GM21360 (cell line): ENCODE results near the gene SEMA3C.
A peak's percentile ranks its signal among the peaks of the same experiment; 100 is the strongest.

ENCODE experiments used
- ATAC-seq: cut with Tn5 transposase; IDR thresholded peaks from one replicate; pipeline ENCODE4 v1.9.1; 2021; ENCODE audit warnings: mild to moderate bottlenecking, moderate library complexity; ENCODE audit not compliant: unreplicated experiment

SEMA3C gene

DNA sequence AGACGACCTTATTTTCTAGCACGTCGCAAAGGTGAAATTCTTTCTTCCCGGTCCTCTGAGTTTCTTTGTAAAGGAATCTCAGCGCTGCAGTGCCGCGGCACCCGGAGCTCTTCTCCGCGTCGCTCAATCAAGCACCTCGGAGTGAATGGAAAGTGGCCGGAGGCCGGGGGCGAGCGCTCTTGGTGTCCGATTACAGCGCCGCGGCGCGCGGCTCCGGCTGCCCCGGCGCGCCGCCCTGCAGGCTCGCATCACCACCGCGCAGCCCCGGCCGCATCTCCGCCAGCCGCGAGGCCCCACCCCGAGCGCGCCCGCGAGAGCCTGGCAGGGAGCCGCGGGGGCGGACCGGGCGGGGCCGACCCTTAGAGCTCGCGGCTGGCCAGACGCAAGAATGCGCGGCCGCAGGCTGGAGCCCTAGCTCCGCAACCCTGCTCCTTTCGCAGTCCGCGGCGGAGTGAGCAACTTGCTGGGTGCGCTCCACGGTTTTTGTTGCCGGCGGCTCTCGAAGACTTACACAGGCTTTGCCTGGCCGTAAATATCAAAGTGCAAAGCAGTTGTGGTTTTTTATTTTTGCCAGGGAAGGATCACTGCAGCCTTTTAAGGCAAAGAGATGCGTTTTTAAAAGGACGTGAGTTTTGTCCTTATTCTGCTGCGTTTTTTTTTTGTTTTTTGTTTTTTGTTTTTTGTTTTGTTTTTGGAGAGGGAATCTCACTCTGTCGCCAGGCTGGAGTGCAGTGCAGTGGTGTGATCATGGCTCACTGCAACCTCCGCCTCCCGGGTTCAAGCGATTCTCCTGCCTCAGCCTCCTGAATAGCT, at the start of gene SEMA3C:
Gene SEMA3C (minus strand): TSS at position 143 of the 813 bp plus-strand sequence. CDS start 2,270 bp downstream, outside the sequence.
- peak; percentile 84 for ATAC-seq

DNA sequence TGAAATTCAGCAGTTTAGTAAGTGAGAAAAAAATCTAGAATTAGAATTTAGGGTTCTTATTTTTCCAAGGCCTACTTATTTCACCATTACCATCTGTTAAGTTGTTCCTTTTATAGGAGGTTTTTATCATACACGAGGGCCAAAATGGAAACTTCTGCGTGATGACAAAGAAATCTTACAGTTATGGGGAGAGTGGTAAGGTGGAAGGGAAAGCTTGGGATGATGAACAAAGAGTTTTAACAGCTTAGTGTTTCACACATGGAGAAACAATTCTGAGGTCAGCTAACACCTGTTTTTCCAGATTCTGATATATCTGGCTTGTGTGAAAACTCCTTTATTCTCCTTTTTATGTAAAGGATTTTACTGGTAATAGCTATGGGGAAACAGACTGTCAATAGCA, 49.8 kb upstream of the SEMA3C start:
- ATAC-seq: no peak

DNA sequence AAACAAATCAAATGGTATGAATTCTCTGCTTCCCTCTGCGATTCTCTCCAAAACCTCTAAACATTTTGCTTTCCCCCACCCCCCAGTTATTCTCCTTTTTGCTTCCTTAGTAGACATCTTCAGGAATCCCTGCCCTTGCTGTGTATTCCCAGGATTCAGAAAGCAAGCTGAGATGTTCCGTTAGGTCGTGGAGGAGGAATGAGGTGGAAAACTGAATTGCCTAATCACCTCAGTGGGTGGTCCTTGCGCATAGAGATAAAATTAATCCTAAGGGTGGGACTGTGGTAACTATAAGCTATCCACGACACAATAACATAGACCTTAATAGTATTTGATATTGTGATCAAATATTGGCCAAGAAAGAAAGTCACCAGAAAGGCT, 49.1 kb upstream of the SEMA3C start:
- no peak for ATAC-seq

DNA sequence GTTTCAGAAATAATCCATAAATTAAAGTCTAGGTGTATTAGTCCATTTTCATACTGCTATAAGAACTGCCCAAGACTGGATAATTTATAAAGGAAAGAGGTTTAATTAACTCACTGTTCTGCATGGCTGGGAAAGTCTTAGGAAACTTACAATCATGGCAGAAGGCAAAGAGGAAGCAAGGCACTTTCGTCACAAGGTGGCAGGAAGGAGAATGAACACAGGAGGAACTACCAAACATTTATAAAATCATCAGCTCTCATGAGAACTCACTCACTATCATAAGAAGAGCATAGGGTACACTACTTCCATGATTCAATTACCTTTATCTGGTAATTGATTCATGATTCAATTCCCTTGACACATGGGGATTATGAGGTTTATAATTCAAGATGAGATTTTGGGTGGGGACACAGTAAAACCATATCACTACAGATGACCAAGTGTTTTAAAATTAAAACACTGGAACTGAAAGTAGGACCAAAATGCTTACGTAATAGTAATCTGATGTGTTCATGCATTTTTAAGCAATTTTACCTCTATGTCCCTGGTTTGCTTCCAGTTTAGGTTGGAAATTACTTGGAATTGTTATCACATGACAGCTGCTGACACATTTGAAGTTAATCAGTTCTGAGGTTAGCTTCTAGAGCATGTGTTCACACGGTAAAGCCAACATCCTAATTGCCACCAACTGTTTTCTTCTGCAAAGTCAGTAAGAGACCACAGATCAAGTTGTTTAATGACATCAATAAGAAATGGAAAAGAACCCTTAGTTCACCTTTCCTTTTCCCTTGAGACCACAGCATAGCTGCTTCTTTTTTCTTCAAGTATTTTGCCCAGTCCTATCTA, 48.4 kb upstream of the SEMA3C start:
- no peak for ATAC-seq

DNA sequence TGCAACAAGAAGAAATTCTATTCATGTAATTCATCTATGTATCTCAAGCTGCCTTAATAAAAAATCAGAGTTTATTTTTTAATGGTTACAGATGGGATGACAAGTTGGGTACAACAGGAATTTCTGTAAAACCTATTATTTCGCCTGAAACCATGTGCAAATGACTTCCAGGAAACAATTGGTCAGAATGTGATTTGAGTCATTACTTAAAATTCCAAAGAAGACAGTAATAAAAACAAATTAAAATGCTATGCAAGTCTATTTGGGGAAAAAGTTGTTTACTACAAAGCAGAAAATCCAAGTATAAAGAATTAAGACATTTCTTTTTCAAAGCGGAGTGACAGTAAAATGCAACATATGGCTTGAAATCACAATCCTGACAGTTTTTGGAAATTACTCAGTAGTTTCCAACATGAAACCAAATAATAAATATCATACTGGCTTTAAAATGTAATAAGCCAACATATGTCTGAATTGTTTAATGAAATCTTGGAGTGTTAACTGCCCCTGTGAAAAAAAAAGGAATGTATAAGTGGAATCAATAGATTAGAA, 41.5 kb upstream of the SEMA3C start:
- no peak for ATAC-seq

DNA sequence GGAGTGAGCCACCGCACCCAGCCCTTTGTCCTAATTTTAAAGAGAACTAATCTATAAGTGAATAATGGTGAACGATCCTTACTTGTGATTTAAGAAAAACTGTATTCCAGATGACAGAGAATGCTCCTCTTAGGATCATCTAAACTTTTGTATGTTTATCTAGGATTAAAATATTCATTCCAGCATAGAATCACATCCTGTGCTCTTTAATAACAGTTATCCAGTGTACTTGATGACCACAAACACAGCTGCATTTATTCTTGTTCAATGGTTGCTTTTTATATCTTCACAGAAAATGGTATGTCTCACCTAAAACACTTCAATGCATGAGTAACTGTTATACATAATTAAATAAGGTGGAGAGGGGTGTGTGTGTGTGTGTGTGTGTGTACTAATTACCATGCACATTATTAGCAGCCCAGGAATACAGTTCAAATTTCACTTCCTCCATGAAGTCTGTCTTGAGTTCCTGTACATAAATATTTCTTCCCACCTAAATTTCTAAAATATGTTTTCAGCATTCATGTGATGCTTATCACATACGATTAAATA, 38.5 kb upstream of the SEMA3C start:
- no peak for ATAC-seq

DNA sequence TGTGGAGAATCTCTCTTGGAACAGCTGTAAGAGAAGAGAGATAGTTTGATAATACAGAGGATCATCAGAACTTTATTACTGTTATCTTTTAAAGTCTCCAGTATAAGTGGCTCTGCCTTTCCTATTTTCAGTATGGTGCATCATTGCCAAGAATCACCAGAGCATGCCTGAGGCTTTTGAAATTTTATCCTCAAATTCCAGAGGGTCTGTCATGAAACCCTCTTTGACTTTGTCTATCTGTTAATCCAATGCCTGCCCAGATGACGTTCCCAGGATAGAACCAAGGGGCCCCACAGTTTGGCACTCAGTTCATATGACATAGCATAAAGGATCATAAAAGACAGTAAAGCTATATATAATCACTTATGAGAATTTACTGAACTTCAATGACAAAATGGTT, 35.3 kb upstream of the SEMA3C start:
- ATAC-seq: no peak

DNA sequence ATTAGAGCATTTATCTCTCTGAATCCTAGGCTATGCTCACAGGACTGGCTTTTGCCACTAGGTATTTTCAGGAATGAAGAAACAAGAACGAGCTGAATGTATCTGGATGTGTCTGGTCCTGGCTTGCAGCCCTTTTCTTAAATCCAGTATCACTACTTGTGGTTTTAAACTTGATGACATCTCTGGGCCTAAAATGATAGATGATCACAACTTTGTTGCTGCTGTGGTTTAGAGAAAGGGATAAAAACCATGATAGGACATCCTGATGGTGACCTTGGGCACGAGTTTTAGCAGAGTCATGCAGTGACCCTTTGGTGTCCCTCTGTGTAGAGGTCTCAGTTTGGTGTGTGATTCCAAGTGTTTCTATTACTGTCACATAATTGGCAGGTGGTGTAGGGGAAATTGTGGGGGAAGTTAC, 31.7 kb upstream of the SEMA3C start:
- no peak for ATAC-seq

DNA sequence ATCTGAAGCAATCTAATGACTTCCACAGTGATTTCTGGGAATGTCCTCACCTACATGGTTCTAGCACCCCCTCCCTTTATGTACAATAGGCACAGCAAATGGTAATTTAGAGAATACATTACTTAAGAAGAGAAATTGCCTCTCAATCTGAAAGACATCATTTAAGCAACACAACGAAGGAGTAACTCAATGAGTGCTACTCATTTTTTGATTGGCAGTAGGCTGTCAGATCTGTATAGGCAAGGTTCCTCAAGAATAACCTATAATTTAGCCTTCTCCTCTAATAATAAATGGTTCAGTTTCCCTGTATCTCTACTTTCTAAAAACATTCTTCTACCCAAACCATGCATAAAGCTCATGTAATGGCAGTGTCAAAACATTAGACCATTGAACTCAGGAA, 30.6 kb upstream of the SEMA3C start:
- no peak for ATAC-seq

DNA sequence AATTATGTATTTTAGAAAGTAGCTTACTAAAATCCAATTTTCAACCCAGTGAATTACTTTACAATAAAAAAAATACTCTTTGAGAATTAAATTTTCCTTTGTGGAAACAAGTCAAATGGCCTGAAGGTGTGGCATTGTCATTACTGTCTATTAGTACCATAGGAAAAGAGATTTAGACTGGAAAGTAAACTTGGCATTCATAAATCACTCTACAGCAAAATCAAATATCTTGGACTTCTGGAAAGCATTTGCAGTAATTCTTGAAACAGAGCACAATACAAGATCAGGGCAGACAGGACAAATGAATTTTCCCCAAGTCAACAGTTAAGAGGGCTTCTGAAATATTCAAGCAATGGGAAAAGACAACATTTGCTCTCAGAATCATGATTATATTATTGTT, 28.0 kb upstream of the SEMA3C start:
- no peak for ATAC-seq

DNA sequence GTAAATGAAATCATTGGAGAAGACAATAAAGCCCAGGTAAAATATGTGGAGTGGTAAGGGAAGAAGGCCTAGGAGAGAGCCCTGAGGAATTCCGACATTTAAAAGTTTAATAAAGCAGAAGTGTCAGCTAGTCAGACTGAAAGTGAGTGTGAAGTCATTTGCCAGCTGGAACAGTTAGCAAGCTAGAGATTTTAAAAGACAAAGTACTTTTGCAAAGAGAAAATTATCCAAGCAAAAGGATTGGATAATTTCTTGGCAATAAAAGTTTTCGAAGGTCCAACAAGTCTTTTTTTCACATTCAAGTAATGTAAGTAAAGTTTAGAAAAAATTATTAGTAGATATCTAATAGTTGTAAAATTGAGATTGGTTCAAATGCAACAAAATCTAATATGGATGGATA, 27.1 kb upstream of the SEMA3C start:
- ATAC-seq: no peak

DNA sequence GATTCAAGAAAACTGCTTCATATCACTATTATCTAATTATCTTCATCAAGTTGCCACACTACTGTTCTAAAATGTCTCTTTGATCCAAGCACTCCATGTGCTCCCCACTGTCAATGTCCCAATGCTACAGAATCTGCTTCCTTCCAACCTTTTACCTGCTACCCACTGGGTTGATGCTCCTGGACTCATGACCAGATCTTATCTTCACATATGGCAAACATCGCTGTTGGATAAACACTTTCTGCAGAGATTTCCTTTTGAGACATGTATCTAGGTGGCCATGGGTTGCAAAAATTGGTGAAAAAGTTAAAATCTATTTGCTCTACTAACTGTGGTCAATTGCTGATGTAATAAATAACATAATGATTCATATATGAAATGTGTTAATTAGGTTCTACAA, 24.5 kb upstream of the SEMA3C start:
- no peak for ATAC-seq

DNA sequence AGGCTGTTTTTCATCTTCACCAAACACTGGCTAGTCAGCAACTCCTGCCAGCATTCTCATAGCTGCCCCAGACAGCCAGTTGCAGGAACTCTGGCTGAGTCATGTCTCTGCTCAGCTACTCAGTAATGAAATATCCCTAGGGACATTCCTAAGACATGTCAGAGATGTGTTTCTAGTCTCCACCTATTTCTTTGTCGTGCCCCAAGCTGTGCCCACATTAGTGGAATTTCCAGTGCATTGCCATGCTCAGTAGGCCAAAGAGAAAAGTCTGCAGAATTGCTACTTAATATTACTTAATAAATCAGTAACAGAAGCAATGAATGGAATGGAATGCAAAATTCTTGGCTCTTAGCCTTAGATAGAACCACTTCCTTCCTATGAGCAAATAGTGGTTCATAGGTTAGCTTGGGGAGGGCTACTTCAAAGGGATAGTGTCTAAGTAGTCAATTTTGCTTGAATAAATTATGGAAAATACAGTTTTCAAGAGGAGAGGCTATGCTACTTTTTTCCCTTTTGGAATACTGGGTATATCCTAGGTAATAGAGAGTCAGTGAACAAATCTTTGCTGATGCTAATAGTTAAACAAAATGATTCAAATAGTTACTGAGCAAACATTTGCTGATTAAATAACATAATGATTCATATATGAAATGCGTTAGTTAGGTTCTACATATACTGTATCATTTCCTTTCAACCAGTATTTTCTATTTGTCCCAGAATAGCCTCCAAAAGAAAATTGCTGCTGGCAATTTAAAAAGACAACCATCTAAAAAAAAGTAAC, 23.6 kb upstream of the SEMA3C start:
- no peak for ATAC-seq

DNA sequence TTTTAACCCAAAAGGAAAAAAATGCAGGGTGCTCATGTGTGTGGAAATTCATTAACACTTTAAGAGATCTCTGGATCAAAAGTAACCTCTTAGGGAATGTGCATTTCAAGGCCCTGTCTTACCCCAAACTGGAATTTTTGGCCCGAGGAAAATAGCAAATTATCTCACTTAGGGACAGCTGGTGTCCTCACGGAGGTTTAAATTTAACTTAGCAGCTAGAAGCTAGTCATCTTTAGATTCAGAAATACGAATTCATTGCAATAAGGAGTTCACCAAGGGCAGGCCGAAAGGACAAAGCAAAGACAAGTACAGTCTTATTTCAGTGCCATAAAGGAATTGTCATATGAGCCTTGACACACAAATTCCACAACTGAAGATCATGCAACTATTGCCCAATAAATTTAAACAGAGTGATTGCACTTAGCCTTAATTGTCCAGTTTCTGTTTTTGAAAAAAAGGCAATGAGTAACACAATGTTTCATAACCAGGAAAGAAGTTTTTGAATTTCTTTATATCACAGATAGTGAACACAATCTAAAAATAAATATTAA, 22.4 kb upstream of the SEMA3C start:
- ATAC-seq: no peak

DNA sequence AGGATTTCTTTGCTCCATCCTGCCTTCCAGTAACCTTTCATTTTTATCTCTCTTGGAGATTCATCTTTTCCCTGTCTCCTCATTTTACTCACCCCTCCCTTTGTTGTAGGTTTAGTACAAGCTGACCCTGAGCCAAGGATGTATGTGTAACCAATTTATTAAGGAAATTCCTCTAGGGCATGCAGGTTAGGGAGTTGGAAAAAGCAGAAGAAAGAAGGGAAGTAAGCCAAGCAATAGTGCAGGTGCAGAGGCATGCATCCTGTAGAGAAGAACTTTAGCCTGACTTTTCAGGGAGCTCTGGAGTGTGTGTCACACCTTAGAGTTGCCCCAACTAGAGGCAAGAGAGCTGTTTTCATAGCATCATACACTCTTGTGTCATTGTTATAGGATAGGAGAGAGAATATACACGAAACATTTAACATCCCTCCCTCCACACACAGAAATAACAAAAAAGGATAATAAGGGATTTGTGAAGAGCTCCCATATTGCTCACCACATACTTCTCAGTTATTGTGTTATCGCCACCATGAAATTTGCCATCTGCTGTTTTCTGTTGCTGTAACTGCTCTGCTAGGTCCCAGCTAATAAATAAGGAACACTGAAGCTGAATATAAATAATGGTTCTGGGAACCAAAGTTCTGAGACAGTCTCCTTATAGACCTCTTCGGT, 21.8 kb upstream of the SEMA3C start:
- ATAC-seq: no peak

DNA sequence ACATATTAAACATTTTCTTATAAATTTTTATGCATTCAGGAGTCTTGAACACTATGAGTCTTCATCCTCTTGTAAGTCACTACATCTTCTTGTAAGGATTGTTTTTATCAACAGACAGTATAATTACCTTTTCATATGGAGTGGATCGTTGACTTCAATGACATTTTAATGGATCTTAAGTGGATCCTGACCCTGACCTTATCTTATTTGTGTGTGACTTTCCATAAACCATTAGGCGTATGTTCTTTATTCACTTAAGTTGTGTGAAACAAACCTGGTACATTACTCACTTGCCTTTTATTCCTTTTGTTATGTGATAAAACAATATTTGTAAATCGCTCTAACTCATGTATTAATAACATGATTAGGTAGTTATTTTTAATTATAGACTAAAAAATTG, 18.5 kb upstream of the SEMA3C start:
- no peak for ATAC-seq

DNA sequence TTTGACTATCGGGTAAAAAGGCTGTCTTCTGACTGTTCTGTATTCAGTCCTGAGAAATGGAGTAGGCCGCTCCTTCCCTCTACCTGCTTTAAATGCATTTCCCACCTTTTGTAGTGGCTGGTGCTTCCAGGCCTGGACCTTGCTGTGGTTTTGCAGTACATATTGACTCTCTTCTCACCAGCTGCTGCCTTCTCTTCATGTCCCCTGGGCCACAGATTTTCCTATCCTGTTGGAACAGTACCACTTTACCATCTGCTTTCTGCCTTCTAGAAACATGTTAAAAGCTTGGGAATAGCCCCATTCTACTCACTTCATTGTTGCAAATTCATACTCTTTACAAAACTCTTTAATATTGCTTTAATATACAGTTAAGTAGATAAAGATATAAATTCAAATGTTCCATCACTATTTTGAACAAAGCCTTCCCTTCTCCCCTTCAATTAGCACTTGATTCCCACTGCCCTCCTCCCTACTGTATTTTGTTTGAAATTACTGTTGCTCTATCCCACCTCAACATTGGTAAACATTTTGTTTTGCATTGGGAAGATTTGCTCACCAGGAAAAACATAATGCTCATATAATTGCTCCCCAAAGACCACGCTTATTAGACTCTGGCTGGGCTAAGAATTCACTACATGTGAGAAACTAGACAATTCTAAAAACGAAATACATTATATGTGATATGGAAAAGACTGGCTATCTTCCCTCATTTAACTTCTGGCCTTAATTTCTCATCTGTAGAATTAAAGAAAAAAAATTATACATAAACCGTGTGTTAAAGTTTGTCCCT, 17.3 kb upstream of the SEMA3C start:
- ATAC-seq: no peak

DNA sequence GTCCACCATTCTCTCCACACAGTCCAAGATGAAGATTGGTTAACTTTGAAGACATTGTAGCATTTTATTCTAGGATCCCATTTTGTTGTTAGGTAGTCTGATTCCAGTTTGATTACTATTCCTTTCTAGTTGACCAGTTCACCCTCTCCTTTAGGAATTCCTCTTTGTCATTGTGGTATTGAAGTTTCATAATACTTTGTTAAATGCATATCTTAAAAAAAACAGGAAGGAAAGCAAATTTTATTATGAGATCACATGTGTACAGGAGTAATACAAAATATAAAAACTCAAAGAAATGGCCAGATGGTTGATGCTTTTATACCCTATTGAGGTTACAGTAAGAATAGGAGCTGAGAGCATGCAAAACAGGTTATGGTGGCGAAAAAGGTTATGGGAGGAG, 15.5 kb upstream of the SEMA3C start:
- ATAC-seq: no peak

DNA sequence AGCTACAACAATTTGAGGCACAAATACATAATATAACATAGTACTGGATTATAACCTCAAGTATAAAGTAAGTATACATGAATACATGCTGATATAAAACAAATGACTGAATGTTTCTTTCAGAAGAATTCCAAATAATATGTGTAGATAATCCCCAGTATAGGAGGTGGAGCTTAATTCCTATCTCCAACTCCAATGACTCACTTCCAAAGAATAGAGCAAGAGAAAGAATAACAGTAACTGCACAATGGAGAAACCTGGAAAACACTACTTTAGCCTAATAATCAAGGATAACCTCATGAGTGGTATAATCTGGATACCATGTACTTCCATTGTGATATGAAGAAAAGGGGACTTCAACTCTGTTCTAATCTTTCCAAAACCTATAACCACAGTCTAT, 13.7 kb upstream of the SEMA3C start:
- ATAC-seq: no peak
